Measurements from ENCODE around the gene PDIA3.

DNA sequence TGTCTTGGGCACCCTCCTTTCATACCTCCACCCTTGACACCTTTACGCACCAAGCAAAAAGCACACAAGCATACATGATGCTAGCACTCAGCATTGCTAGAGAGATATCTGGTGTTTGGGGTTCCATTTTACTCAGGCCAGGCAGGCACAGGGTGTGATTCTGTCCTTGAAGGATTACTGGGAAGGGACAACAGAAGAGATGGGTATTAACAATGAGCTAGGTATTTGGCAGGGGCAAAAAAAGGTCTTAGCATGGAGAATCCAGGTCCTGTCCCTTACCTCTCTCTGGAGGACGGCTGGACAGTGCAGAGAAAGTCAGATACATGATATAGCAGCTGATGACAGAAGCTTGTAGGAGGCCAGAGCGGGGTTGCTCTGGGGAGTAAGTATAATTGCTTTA is 50.3 kb downstream of the PDIA3 start:
- TF ChIP-seq, protein P1, sequence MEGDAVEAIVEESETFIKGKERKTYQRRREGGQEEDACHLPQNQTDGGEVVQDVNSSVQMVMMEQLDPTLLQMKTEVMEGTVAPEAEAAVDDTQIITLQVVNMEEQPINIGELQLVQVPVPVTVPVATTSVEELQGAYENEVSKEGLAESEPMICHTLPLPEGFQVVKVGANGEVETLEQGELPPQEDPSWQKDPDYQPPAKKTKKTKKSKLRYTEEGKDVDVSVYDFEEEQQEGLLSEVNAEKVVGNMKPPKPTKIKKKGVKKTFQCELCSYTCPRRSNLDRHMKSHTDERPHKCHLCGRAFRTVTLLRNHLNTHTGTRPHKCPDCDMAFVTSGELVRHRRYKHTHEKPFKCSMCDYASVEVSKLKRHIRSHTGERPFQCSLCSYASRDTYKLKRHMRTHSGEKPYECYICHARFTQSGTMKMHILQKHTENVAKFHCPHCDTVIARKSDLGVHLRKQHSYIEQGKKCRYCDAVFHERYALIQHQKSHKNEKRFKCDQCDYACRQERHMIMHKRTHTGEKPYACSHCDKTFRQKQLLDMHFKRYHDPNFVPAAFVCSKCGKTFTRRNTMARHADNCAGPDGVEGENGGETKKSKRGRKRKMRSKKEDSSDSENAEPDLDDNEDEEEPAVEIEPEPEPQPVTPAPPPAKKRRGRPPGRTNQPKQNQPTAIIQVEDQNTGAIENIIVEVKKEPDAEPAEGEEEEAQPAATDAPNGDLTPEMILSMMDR (conservative IDR thresholded peaks at IDR 0.05 in 1 of 2, IDR thresholded peaks at IDR 0.05 in 1 of 2; ENCODE audit: low read depth in 1 of 2, low read length in 2 of 2): no peak
- TF ChIP-seq EZH2 (IDR thresholded peaks at IDR 0.05; ENCODE audit: low read length, missing control alignments): no peak

Data from fibroblast of lung (primary cell).